HG03025 (cell line): ENCODE results near the gene C1orf21.

Experiments used
- ATAC-seq: cut with Tn5 transposase; IDR thresholded peaks from one replicate; pipeline ENCODE4 v1.9.1; 2021; ENCODE audit warnings: mild to moderate bottlenecking, moderate library complexity; ENCODE audit not compliant: unreplicated experiment, low FRiP score

The C1orf21 gene

GRCh38 chr1:184442260-184442659, 55.4 kb downstream of the C1orf21 start:
- ATAC-seq = no peak

DNA sequence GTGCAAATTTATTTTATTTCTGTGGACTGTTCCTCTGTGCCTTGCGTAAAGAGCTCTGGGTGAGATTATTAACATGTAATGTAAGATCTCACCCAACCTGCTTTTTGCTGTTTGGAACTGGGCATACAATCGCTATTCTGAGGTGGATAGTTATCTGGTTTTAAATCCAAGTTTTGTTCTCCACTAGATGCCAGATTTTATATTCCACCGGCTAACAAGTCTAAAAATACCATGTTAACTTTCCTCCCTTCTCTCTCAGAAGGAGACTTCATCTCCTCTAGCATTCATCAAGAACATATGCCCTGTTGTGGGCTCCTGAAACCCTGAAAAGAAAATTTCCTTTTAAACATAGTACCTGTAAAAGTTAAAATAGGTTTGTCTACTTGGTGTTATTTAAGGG, 56.4 kb downstream of the C1orf21 start:
- no peak for ATAC-seq

DNA sequence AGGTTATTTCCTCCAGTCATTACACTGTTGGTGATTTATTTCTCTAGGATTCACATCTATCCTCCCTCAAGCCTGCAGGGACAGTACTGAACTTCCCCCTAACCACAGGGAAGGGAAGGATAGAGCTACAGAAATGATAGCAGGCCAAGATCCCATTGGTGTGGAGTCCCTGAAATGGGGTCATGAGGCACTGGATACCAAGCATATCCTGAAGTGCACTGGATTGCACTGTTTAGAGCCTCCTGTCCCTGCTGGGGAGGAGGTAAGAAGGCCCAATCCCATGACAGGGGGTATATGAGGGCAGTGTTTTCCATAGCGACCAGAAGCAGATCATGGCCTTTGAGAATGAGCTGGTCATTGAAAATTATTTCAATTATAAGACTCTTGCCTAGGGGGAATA, 56.8 kb downstream of the C1orf21 start:
- ATAC-seq = no peak

DNA sequence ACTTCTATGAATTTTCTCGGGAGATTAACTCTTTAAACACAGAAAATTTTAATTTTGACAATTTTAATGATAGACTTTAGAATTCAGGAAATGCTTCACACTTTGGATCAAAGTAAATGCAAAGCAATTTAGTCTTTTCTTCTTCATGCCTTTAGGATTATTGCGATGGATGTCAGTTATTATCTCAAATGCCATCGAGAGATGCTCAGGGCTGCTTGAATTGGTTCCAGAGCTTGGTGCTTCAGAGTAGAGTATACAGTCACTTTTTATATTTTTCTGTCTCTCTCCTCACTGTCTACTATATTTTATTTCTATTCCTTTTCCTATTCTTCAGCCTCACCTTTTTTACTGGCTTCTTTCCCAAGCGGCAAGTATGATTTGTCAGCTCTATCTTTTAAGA, 59.2 kb downstream of the C1orf21 start:
- no peak for ATAC-seq

DNA sequence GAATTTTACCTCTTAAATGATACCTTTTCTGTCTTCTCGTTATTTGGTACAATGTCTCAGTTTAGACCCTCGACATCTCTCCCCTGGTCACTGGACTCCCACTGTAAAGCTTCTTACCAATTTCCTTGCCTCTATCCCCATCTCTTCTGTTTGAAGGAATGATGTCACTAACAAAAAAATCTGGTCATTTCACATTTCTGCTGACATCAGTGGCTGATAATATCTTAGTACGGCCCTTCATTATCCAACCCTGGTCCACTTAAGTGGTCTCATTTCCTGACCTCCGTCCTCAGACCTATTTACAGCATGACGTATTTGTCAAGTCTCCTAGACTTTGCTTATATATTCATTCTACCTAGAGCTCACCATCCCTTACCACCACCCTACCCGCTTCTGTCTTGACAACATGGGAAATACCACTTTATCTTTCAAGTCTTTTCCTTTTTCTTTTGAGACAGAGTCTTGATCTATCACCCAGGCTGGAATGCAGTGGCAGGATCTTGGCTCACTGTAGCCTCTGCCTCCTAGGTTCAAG, 60.9 kb downstream of the C1orf21 start:
- ATAC-seq = no peak

DNA sequence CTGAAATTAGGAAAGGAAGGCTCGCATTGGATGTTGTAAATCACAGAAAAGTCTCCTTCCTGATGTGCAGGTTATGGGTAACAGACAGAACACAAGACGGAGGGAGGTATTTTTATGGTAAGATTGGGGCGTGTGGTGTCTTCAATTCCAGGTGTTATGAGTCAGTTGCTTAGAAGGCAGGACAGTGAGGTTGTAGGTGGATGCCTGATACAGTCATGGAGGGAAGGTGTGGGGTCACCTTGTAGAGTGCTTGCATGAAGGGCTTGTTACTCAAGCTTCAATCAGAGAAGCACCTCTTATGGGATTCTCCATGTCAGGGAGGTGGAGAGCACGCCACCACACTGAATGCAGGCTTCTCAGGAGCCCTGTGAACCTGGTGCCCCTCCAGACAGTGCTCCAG, 63.1 kb downstream of the C1orf21 start:
- no peak for ATAC-seq

DNA sequence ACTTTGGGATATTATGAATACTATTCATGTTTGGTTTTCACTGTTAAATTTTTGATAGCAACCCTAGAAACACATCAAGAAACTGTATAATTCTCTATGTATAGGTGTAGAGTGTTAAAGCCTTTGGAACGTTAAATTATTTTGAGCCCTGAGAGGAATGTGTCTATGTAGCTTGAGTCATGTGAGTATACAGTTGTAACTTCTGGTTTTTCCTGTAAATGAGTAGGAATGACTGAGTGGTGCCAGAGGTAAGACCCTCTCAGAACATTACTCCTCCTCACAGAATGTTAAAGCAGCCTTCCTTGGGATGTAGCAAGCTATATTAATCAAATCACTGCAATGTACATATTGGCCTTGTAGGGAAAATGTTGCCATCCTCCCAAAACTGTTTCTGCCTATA, 69.0 kb downstream of the C1orf21 start:
- no peak for ATAC-seq

DNA sequence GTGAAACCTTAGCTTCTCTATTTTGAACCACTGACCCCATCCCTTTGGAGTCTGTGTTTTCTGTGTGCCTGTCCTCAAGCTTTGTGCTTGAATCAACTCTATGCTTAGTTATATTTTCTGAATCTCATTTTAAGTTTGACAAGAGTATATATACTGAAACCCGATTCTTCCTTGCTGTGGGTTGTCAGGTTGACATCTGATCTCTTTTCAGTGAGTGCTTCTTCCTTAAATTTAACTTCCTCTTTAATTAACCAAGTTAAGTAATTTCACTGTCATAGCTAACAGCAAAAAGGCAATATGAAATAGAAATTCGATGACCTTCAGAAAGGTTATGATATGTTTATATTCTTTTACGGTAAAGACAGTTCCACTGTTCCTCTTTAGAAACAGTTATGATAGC, 69.4 kb downstream of the C1orf21 start:
- no peak for ATAC-seq

DNA sequence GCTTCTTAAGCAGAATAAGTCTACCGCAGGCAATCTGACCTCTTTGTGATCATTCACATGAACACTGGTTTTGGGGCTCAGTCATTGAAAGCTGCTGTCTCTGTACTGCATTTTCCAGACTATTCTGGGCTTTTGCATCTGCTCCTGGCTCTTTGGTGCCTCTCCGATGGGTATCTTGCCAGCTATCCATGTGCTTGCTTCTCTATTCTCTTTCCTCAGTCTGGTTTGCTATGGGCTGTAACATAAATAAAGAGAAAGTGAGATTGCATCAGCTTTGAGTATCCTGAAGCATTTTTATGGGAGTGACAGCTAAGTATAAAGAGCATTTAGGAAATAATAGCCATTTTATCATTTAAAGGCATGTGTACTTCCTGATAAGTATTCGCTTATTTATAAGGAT, 70.7 kb downstream of the C1orf21 start:
- ATAC-seq = no peak

- no peak for ATAC-seq
These were observed 74.5 kb downstream of the C1orf21 start for GRCh38 chr1:184461321-184461720.

- ATAC-seq = no peak
These were observed 75.3 kb downstream of the C1orf21 start for GRCh38 chr1:184462155-184462554.

DNA sequence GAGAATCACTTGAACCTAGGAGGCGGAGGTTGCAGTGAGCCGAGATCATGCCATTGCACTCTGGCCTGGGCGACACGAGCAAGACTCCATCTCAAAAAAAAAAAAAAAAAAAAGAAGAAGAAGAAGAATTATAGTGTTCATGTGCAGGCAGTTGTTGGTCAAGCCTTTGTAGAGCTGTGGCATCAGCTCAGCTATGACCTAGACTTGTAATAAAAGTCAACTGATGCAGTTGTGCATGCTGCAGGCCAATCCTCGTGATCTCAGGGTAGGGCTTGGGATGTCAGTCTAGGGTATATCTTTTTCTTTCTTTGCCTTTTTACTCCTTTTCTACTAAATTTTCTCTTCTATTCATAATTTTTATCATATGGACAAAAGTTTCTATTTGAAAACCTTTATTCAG, 76.2 kb downstream of the C1orf21 start:
- no peak for ATAC-seq

GRCh38 chr1:184463680-184464079, 76.9 kb downstream of the C1orf21 start:
- ATAC-seq = no peak

DNA sequence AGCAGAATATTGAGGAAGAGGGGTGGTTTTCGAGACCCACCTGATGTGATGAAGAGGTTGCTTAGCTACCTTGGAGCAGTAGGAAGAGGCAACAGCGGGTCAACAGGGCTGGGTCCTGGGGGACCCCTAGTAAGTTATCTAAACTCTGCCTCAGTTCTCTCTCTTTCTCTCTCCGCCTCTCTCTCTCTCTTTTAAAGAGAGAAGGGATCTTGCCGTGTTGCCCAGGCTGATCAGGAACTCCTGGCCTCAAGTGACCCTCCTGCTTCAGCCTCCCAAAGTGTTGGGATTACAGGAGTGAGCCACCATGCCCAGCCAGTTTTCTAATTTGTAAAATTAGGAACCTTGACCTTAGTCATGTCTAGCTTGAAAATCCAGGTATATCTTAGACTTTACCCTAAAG, 77.9 kb downstream of the C1orf21 start:
- ATAC-seq = no peak

DNA sequence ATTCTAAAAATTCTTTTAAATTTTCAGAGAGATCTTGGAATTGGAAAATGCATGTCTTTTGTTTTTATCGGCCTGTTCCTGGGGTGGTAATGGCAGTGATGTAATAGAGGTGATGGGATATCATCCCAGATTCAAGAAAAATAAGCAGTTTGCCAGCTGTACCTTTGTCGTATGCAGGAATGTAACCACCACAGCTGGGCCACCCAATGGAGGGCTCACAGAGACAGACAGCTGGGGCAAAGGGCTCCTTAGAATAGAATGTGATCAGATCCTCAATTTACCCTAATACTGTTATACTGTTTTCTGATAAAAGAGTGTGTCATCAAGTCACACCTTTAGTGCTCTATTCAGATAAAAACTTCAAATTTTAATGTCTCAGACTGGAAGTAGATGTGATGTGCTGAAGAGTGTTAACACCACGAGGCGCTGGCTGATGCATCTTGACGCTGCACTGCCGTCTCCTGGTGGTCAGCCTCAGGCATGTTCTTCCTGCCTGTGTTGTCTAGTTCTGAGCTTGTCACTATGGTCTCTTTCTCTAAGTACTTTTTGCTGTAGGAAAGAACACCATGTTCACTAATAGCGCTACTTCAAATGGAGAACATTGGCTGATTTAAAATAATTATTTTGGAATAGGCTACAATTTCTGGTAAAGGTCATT, 78.8 kb downstream of the C1orf21 start:
- ATAC-seq = no peak

GRCh38 chr1:184467295-184467694, 80.5 kb downstream of the C1orf21 start:
- ATAC-seq = no peak

DNA sequence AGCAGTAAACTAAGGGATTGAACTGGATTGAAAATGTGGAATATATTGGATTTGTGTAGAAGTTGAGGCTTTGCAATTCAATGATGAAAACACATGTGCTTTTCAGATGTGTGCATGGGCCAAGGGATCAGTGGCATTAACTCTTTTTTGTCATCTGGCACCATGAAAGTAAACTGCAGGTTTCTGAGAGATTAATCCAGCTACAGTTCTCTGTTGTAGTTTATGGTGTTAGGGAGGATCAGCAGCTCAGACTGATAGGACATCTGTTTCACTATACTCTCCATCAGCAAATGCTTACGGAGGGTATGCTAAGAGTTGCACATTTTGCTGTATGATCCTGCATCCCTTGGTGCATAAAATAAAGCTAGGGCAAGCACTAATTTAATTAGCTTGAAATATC, 82.6 kb downstream of the C1orf21 start:
- no peak for ATAC-seq

DNA sequence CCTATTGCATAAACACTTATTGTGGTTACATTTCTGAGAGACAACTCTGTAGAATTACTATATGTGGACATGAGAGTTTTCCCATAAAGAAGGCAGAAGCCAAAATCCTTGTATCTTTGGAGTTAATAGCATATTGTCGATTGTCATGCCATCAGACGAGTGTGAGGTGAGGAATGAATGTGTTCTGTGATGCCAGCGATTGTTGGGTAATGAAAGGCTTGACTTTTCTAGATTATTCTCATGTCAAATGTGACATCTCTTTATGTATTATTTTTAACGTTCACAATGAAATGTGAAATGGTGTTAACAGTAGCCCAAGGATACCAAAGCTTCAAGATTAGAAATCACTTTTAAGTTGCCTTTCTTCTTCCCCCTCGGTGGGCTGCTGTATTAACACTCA, 84.9 kb downstream of the C1orf21 start:
- ATAC-seq = no peak

- ATAC-seq = no peak
These were observed 85.3 kb downstream of the C1orf21 start for GRCh38 chr1:184472136-184472535.

DNA sequence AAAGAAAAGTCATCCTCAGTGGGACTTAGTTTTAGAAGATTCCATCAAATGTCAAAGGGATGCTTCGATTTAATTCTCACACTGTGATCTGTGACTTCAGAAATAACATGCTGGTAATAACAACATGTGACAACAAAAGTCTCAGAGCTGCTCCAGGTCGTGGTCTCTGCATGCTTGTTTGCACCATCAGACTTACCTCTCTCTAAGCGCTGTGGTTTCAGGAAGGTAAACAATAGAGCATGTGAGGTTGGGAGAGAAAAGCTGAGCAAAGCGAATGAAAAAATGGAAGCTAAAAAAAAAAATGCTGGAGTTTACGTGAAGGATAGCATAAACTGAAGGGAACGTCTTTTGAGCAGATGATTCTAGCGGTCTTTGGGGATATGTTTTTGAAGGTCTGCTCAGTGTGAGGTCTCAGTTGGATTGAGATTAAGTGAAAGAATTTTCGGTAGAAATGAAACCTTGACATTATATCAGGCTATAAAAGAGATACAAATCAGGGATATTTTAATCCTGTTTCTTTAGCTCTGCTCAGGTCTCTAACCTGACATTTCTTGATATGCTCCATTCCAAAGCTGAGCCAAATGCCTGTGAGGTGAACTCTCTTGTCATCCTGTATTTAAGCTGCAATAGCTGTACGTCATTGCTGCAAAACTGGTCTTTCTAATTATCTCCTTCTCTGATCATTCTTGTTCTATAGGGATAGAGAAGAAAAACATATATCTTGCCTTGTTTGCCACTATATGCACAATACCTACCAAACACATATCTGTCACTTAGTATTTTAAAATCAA, 86.5 kb downstream of the C1orf21 start:
- ATAC-seq = no peak

DNA sequence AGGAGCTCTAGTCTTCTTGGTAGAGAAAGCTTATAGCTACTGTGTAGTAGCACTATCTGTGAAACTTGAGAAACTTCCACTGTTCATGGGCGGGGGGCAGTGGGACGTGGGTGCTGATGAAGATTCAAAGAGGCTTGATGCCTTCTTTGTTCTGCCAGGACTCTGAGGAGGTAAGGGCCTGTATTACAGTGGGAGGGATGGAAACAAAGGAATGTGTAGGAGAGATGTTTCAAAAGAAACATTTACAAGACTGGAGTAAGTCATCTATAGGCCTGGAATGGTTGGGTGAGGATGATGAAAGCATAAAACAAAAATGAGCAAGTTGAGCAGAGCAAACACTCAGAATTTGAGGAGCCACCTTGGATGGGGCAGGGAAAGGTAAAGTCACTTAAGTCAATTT, 89.4 kb downstream of the C1orf21 start:
- ATAC-seq = no peak
